ENCODE measurements around the gene PCDHGA4.

Gene PCDHGA4

DNA sequence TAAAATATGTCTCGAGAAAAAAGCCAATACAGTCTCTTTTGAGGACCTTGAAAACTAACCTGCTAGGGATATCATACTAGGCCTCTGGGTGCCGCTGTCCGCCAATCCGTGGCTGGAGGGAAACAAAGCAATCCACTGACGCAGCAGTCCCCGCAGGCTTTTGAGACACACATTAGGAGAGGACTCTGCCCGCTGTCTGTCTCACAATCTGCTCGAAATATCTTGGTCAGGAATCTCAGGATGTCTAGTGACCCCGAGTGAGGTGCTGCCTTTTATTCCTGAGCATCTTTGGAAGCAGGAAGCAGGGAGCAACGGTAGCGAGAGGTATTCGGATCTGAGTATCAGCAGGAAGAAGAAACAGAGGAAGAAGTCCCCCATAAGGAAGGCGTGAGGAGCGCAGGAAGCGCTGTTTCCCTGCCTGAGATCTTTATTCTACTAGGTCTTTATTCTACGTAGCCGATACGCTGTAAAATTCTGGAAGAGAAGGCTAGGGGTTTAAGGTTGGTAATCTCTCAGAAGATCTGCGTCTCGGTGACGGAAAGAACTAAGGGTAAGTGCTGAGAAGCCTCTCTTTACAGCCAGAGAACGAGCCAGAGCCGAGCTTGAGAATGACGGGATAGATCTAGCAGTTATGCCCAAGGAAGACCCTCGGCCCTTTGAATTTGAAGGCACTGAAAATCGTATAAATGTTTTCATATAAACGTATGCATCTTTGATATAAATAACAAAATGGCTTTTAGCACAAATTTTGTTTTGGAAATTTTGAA is 28.6 kb upstream of the PCDHGA4 start:
- no peak for TF ChIP-seq ZNF664 (tag by site-specific recombination; IDR thresholded peaks at IDR 0.05)
- no peak for TF ChIP-seq ZNF155 (tag by site-specific recombination; IDR thresholded peaks at IDR 0.05)
- TF ChIP-seq KLF8 (tag by site-specific recombination; IDR thresholded peaks at IDR 0.05) = no peak
- no peak for TF ChIP-seq ZNF626 (tag by site-specific recombination; IDR thresholded peaks at IDR 0.05)
- peak; percentile 38 for TF ChIP-seq SETDB1 (IDR thresholded peaks at IDR 0.05; ENCODE audit: insufficient read length, low read length)
- TF ChIP-seq TRIM28 (IDR thresholded peaks at IDR 0.05; ENCODE audit: borderline replicate concordance, low read length) = 0 out of 2 replicates have a peak, but pooled peaks have one; percentile 16
- H3K27ac ChIP-seq (ENCODE audit: extremely low read depth, low read depth, low read length) = no peak overlapping the region

DNA sequence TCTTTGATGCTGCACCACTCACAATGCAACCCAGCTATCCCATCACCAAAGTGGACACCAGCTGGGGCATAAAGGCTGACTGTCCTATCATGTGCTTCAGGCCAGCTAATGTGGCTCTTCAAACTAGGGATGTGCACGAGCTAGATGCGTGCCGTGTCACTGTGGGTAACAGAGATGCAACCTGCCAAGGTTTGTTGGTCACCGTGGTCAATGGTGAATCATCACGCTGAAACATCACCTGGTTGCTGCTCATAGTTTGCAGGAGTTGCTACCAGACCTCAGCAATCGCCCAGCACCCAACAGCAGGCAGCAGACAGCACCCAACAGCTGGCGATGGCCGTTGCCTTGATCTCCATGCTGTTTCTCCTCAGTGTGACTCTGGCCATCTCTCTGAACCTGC is 26.6 kb upstream of the PCDHGA4 start:
- ChIA-PET CTCF (interaction anchor here (0.6 to 5.3 kb wide), 6 partner anchors 8 to 587 kb away, joined by 3 to 41 read pairs (median 4); partner anchors contain the start of genes PCDHGA2, PCDHGB1 and TAF7), POLR2A (interaction anchor here (1.1 kb wide), 1 partner anchor 291 kb away, joined by 3 read pairs; the partner anchor contains the start of gene DIAPH1)
- Histone ChIP-seq H3K27ac (ENCODE audit: extremely low read depth, low read depth, low read length) (no peak overlapping the region), H3K9me3 (ENCODE audit: control insufficient read depth, insufficient read depth, low read depth, low read length) (no peaks in the 10 kb centered on the region), H3K36me3 (ENCODE audit: control insufficient read depth in 2 of 2, insufficient read depth in 1 of 2, low read length in 2 of 2) (no peaks in the 10 kb centered on the region), H3K4me1 (ENCODE audit: control insufficient read depth, insufficient read depth, low read length) (no peaks in the 10 kb centered on the region), H3K4me3 (ENCODE audit: low read depth, low read length) (no peak overlapping the region)
- TF ChIP-seq ZNF677 (tag by site-specific recombination; IDR thresholded peaks at IDR 0.05) (no peak), ZNF529 (tag by site-specific recombination; IDR thresholded peaks at IDR 0.05; ENCODE audit: insufficient replicate concordance) (no peak), ZNF571 (tag by site-specific recombination; IDR thresholded peaks at IDR 0.05) (no peak), ZNF777 (tag by site-specific recombination; IDR thresholded peaks at IDR 0.05; ENCODE audit: borderline replicate concordance) (no peak), ZNF138 (tag by site-specific recombination; IDR thresholded peaks at IDR 0.05; ENCODE audit: borderline replicate concordance) (no peak), ZNF223 (tag by site-specific recombination; IDR thresholded peaks at IDR 0.05) (no peak), ZNF155 (tag by site-specific recombination; IDR thresholded peaks at IDR 0.05) (no peak)
- TF ChIP-seq, protein P1, sequence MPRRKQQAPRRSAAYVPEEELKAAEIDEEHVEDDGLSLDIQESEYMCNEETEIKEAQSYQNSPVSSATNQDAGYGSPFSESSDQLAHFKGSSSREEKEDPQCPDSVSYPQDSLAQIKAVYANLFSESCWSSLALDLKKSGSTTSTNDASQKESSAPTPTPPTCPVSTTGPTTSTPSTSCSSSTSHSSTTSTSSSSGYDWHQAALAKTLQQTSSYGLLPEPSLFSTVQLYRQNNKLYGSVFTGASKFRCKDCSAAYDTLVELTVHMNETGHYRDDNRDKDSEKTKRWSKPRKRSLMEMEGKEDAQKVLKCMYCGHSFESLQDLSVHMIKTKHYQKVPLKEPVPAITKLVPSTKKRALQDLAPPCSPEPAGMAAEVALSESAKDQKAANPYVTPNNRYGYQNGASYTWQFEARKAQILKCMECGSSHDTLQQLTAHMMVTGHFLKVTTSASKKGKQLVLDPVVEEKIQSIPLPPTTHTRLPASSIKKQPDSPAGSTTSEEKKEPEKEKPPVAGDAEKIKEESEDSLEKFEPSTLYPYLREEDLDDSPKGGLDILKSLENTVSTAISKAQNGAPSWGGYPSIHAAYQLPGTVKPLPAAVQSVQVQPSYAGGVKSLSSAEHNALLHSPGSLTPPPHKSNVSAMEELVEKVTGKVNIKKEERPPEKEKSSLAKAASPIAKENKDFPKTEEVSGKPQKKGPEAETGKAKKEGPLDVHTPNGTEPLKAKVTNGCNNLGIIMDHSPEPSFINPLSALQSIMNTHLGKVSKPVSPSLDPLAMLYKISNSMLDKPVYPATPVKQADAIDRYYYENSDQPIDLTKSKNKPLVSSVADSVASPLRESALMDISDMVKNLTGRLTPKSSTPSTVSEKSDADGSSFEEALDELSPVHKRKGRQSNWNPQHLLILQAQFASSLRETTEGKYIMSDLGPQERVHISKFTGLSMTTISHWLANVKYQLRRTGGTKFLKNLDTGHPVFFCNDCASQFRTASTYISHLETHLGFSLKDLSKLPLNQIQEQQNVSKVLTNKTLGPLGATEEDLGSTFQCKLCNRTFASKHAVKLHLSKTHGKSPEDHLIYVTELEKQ (tag by site-specific recombination; IDR thresholded peaks at IDR 0.05; ENCODE audit: borderline replicate concordance) = no peak
- TF ChIP-seq, protein P2, sequence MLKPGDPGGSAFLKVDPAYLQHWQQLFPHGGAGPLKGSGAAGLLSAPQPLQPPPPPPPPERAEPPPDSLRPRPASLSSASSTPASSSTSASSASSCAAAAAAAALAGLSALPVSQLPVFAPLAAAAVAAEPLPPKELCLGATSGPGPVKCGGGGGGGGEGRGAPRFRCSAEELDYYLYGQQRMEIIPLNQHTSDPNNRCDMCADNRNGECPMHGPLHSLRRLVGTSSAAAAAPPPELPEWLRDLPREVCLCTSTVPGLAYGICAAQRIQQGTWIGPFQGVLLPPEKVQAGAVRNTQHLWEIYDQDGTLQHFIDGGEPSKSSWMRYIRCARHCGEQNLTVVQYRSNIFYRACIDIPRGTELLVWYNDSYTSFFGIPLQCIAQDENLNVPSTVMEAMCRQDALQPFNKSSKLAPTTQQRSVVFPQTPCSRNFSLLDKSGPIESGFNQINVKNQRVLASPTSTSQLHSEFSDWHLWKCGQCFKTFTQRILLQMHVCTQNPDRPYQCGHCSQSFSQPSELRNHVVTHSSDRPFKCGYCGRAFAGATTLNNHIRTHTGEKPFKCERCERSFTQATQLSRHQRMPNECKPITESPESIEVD (tag by site-specific recombination; IDR thresholded peaks at IDR 0.05) = no peak

More for the DNA sequence above, 28.6 kb upstream of the PCDHGA4 start:
- H3K9me3 ChIP-seq (ENCODE audit: control insufficient read depth, insufficient read depth, low read depth, low read length) = no peaks in the 10 kb centered on the region
- ChIA-PET CTCF (interaction anchor here (0.5 to 5.3 kb wide), 2 partner anchors 13 to 1373 kb away, joined by 6 to 41 read pairs; partner anchors contain the start of gene PCDHGA2), POLR2A (interaction anchor here (0.7 kb wide), 1 partner anchor 38 kb away, joined by 3 read pairs; the partner anchor contains the start of gene PCDHGA5)
- no peaks in the 10 kb centered on the region for H3K4me1 ChIP-seq (ENCODE audit: control insufficient read depth, insufficient read depth, low read length)
- no peaks in the 10 kb centered on the region for H3K36me3 ChIP-seq (ENCODE audit: control insufficient read depth in 2 of 2, insufficient read depth in 1 of 2, low read length in 2 of 2)
- no peak overlapping the region for H3K4me3 ChIP-seq (ENCODE audit: low read depth, low read length)

Data from HEK293 (cell line).